NT2/D1 (cell line): ENCODE results near the gene PPM1N.

Source experiments
- DNase-seq: peaks from one replicate; pipeline ENCODE4 v3.0.0-alpha.2; 2011; ENCODE audit warnings: low read depth, low spot score
- H3K27me3 ChIP-seq: 2 replicates; pipeline ENCODE4 v1.6.0; 2011; ENCODE audit warnings: mild to moderate bottlenecking; ENCODE audit not compliant: insufficient read length, insufficient read depth
- H3K36me3 ChIP-seq: 2 replicates; pipeline ENCODE4 v1.6.1; 2011; ENCODE audit warnings: mild to moderate bottlenecking, low read length, mixed read lengths; ENCODE audit not compliant: insufficient read depth, insufficient read length
- H3K4me1 ChIP-seq: 2 replicates; pipeline ENCODE4 v1.5.1; 2011; ENCODE audit not compliant: insufficient read depth, insufficient read length
- H3K4me3 ChIP-seq: 2 replicates; pipeline ENCODE4 v1.5.1; 2011; ENCODE audit warnings: low read depth; ENCODE audit not compliant: insufficient read length
- H3K9ac ChIP-seq: 2 replicates; pipeline ENCODE4 v1.6.0; 2011; ENCODE audit warnings: low read depth; ENCODE audit not compliant: insufficient read length
- H3K9me3 ChIP-seq: 2 replicates; pipeline ENCODE4 v1.5.1; 2011; ENCODE audit warnings: mild to moderate bottlenecking, low read length; ENCODE audit not compliant: insufficient read depth
- SUZ12 ChIP-seq: IDR thresholded peaks from 2 replicates; pipeline ENCODE4 v1.6.1; 2011; ENCODE audit not compliant: insufficient read length, insufficient read depth; ENCODE audit errors: extremely low read depth
- YY1 ChIP-seq: IDR thresholded peaks from 2 replicates; pipeline ENCODE4 v1.6.1; 2011; ENCODE audit not compliant: insufficient read length, insufficient read depth
- ZNF274 ChIP-seq: IDR thresholded peaks from 2 replicates; pipeline ENCODE4 v1.6.1; 2011; ENCODE audit warnings: mild to moderate bottlenecking, low read depth, low read length

The PPM1N gene

DNA sequence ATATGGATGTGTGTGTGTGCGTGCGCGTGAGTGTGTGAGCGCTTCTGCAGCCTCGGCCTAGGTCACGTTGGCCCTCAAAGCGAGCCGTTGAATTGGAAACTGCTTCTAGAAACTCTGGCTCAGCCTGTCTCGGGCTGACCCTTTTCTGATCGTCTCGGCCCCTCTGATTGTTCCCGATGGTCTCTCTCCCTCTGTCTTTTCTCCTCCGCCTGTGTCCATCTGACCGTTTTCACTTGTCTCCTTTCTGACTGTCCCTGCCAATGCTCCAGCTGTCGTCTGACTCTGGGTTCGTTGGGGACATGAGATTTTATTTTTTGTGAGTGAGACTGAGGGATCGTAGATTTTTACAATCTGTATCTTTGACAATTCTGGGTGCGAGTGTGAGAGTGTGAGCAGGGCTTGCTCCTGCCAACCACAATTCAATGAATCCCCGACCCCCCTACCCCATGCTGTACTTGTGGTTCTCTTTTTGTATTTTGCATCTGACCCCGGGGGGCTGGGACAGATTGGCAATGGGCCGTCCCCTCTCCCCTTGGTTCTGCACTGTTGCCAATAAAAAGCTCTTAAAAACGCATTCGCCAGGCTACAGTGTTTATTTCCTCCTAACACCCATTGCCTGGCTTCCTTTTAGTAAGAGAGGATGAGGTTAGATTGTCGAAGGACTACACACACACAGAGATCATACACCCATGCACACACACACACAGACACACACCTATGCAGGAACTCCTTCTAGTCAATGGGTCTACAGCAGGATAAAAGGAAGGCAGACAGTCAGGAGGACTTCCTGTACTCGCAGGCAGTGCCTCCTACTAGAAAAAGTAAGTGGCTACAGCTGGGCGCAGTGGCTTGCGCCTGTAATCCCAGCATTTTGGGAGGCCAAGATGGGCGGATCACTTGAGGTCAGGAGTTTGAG lies 23.4 kb upstream of the PPM1N start:
- Histone ChIP-seq H3K4me1 (peaks cover 10% of the 10 kb centered on the region), H3K9me3 (no peaks in the 10 kb centered on the region), H3K9ac (no peak overlapping the region), H3K4me3 (no peak overlapping the region), H3K27me3 (no peaks in the 10 kb centered on the region), H3K36me3 (no peaks in the 10 kb centered on the region)
- TF ChIP-seq YY1, result no peak
- TF ChIP-seq SUZ12, result no peak
- TF ChIP-seq ZNF274, result no peak
- no peak for DNase-seq

DNA sequence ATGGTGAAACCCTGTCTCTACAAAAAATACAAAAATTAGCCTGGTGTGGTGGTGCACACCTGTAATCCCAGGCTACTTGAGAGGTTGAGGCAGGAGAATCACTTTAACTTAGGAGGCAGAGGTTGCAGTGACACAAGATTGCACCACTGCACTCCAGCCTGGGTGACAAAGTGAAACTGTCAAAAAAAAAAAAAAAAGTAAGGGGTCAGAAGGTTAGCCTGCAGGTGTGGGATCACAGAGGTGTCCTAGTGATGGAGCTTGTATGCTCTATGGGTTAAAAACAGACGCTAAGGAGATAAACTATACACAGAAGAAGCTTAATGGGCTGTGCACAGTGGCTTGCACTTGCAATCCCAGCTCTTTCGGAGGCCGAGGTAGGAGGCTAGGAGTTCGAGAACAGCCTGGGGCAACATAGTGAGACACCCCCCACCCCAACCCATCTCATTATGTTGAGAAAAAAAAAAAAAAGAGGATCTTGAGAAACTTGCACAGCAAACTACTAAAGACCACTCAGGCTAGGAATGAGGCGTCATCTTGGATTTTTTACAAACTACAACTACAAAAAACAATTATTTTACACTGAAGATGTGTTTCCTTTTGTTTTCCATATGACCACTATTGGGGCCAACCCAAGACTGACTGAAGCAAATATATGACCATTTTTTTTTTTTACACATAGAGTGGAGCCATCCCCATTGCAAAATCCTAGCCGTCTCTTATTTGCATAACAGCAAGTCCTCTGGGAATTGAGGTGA lies 22.5 kb upstream of the PPM1N start:
- peaks cover 3% of the 10 kb centered on the region for H3K4me1 ChIP-seq
- no peak overlapping the region for H3K9ac ChIP-seq
- H3K36me3 ChIP-seq, result no peaks in the 10 kb centered on the region
- H3K4me3 ChIP-seq, result no peak overlapping the region
- TF ChIP-seq YY1 (no peak), SUZ12 (no peak), ZNF274 (no peak)
- no peaks in the 10 kb centered on the region for H3K27me3 ChIP-seq
- H3K9me3 ChIP-seq, result no peaks in the 10 kb centered on the region
- DNase-seq, result no peak

- Histone ChIP-seq H3K9me3 (no peaks in the 10 kb centered on the region), H3K9ac (no peak overlapping the region), H3K4me1 (peaks cover 3% of the 10 kb centered on the region), H3K36me3 (no peaks in the 10 kb centered on the region), H3K4me3 (no peak overlapping the region), H3K27me3 (no peaks in the 10 kb centered on the region)
- no peak for DNase-seq
- no peak for TF ChIP-seq SUZ12
- TF ChIP-seq ZNF274, result no peak
- no peak for TF ChIP-seq YY1
Measured at GRCh38 chr19:45476304-45476703, 21.9 kb upstream of the PPM1N start.

DNA sequence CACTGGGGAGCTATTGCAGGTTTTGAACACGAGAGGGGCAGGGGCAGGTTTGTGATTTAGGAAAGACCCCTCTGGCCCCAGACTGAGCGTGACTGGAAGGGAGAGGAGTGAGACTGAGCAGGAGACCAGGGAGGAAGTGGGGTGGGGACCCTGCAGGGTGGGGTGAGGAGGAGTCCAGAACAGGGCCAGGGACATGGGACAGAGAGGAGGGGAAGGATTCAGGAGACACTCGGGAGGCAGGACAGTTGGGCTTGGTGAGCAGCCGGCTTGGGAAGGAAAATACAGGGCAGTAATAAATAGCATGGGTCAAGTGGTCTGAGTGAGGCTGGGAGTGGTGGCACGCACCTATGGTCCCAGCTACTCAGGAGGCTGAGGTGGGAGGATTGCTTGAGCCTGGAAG lies 21.1 kb upstream of the PPM1N start:
- TF ChIP-seq YY1 (no peak), SUZ12 (no peak), ZNF274 (no peak)
- H3K36me3 ChIP-seq, result no peaks in the 10 kb centered on the region
- no peak for DNase-seq
- peaks cover 3% of the 10 kb centered on the region for H3K4me1 ChIP-seq
- H3K9ac ChIP-seq, result no peak overlapping the region
- no peaks in the 10 kb centered on the region for H3K9me3 ChIP-seq
- H3K27me3 ChIP-seq, result no peaks in the 10 kb centered on the region
- H3K4me3 ChIP-seq, result no peak overlapping the region

GRCh38 chr19:45477713-45478453 lies 20.4 kb upstream of the PPM1N start:
- H3K9me3 ChIP-seq, result no peaks in the 10 kb centered on the region
- peak overlapping the region; percentile 39 for H3K4me3 ChIP-seq
- H3K9ac ChIP-seq, result peak overlapping the region; percentile 66

DNA sequence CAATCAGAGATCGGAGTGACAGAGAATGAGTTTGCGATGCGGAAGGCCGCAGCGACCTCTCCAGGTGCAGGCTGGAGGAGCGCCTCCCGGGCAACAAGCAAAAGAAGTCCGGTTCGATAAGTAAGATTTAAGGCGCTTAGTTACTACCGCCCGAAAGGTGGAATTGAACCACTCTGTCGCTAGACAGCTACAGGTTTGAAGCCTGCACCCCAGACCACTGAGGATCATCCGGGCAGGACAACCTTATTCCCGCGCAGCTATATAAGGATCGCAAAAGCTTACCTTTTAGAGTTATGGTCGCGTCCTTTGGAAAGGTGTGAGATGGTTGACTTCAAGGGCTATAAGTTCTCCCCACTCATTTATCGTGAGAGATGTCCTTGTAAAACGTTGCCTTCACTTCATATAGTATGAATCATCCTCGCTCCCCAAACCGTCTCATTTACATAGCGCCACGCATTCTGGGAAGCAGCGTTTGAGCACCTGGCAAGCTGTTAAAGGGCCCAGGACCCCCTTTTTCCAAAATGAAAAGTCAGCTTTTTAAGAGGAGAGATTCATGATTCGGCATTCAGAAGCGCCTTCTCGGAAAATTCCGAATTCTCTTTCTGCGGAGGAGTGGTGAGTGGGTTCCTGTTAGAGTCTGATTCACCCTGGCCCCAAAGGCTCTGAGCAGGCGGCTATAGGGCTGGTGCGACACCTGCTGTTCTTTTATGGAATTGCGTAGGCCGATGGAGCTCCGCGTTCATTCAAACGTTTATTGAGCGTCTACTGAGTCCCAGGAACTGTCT lies 19.6 kb upstream of the PPM1N start:
- Histone ChIP-seq H3K9ac (peak overlapping the region; percentile 74), H3K4me1 (peaks cover 3% of the 10 kb centered on the region), H3K9me3 (no peaks in the 10 kb centered on the region), H3K4me3 (peak overlapping the region; percentile 21), H3K36me3 (no peaks in the 10 kb centered on the region), H3K27me3 (no peaks in the 10 kb centered on the region)
- TF ChIP-seq YY1 (no peak), ZNF274 (no peak), SUZ12 (no peak)
- no peak for DNase-seq

More at GRCh38 chr19:45477713-45478453, 20.4 kb upstream of the PPM1N start:
- Histone ChIP-seq H3K36me3 (no peaks in the 10 kb centered on the region), H3K4me1 (peaks cover 3% of the 10 kb centered on the region), H3K27me3 (no peaks in the 10 kb centered on the region)
- no peak for DNase-seq
- TF ChIP-seq YY1 (no peak), ZNF274 (no peak), SUZ12 (no peak)
